Measurements from ENCODE around the gene TRIM41. TPM values are rescaled to one million over a fixed set of nuclear protein-coding genes. Genes with fewer than 3 reads are reported as not detected.
"Not testable (repeated sequence)": the region's sequence is repeated elsewhere in the genome, so short reads cannot be mapped to it uniquely, and the experiment has no call there.

Gene TRIM41
- 35.4 TPM for polyA plus RNA-seq (ENCODE audit: insufficient read length)
- long read RNA-seq, donor 1, full-length matches to known transcripts, result 2 of 5,267 reads
- long read RNA-seq, donor 1, partial matches to known transcripts, result 4,958 of 5,267 reads
- long read RNA-seq, donor 1, other reads (novel, unspliced or antisense), result 307 of 5,267 reads
- long read RNA-seq, donor 2, full-length matches to known transcripts, result 3 of 4,236 reads
- long read RNA-seq, donor 2, partial matches to known transcripts, result 4,107 of 4,236 reads
- long read RNA-seq, donor 2, other reads (novel, unspliced or antisense), result 126 of 4,236 reads
- long read RNA-seq, donor 3, full-length matches to known transcripts, result 5 of 3,150 reads
- long read RNA-seq, donor 3, partial matches to known transcripts, result 2,979 of 3,150 reads
- long read RNA-seq, donor 3, other reads (novel, unspliced or antisense), result 166 of 3,150 reads
- long read RNA-seq, donor 4, partial matches to known transcripts, result 1,402 of 1,619 reads
- long read RNA-seq, donor 4, other reads (novel, unspliced or antisense), result 216 of 1,619 reads
- long read RNA-seq, donor 5, full-length matches to known transcripts, result 5 of 6,956 reads
- long read RNA-seq, donor 5, partial matches to known transcripts, result 6,793 of 6,956 reads
- long read RNA-seq, donor 5, other reads (novel, unspliced or antisense), result 158 of 6,956 reads
- long read RNA-seq, donor 6, partial matches to known transcripts, result 5,139 of 5,500 reads
- long read RNA-seq, donor 6, other reads (novel, unspliced or antisense), result 358 of 5,500 reads
- long read RNA-seq, donor 7, full-length matches to known transcripts, result 6 of 5,258 reads
- long read RNA-seq, donor 7, partial matches to known transcripts, result 4,912 of 5,258 reads
- long read RNA-seq, donor 7, other reads (novel, unspliced or antisense), result 340 of 5,258 reads
- long read RNA-seq, donor 8, full-length matches to known transcripts, result 1 of 2,200 reads
- long read RNA-seq, donor 8, partial matches to known transcripts, result 2,164 of 2,200 reads
- long read RNA-seq, donor 8, other reads (novel, unspliced or antisense), result 35 of 2,200 reads

DNA sequence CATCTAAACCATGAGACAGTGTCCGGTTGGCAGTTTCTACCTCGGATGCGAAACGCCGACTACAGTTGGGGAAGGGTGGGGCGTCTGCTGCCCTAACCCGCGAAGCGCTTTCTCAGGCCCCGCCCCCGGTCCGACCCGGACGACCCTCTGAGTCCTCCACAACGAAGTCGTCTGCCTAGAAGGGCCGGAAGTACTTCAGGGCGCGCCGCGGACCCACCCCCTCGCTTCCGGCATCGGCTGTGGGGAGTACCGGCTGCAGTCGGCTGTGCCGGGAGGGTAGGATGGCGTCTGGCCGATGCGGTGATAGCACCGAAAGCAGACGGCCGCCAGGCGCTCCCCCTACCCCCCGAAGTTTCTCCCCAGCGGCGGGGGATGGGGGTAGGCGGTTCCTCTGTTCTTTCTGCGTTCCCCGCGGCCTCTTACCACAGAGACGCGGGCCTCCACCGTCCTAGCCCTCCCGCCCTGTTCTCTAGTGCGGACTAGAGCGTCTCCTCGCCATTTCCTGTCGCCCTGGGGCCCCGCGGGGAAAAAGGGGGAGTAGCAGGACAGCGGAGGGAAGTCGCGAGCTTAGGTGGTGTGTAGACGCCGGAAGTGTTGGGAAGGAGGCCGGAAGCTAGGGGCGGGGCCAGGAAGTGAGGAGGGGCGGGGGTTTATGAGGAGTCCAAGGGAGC is at the start of gene TRIM41:
TSS of gene TRIM41 (plus strand) at position 224 of the 671 bp plus-strand sequence. CDS start 719 bp downstream, outside the sequence.
- DNase-seq, result peak; percentile 96

GRCh38 chr5:181173420-181174342 is 49.4 kb upstream of the TRIM41 start:
- no peak for DNase-seq

DNA sequence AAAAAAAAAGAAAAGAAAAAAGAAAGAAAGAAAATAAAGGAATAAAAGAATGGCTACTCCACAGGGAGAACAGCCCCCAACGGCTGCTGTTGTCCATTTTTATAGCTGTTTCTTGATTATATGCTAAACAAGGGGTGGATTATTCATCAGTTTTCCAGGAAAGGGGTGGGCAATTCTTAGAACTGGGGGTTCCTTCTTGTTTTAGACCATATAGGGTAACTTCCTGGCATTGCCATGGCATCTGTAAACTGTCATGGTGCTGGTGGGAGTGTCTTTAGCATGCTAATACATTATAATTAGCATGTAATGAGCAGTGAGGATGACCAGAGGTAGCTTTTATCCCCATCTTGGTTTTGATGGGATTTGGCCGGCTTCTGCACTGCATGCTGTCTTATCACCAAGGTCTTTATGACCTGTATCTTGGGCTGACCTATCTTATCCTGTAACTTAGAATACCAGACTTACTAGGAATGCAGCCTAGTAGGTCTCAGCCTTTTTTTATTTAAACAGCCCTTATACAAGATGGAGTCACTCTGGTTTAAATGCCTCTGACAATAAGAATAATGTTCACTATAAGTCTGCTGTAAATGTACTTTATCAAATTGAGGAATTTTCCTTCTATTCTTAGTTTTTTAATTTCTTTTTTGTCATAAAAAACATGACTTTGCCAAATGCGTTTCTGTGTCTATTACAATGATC is 46.7 kb upstream of the TRIM41 start:
- no peak for DNase-seq

DNA sequence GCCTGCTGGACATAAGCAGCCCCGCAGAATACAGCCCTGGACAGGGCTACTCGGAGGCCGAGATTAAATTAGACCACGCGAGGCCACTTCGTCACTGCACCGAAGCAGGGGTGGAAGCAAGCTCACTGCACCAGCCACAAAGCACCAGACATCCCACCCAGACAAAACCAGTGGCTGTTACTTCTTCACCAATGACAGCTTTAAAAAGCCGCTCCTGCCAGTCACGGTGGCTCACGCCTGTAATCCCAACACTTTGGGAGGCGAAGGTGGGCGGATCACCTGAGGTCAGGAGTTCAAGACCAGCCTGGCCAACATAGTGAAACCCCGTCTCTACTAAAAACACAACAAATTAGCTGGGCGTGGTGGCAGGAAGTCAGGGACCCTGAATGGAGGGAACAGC is 45.5 kb upstream of the TRIM41 start:
- DNase-seq, result not testable (repeated sequence)

GRCh38 chr5:181181650-181182565 is 41.2 kb upstream of the TRIM41 start:
- DNase-seq, result no peak

DNA sequence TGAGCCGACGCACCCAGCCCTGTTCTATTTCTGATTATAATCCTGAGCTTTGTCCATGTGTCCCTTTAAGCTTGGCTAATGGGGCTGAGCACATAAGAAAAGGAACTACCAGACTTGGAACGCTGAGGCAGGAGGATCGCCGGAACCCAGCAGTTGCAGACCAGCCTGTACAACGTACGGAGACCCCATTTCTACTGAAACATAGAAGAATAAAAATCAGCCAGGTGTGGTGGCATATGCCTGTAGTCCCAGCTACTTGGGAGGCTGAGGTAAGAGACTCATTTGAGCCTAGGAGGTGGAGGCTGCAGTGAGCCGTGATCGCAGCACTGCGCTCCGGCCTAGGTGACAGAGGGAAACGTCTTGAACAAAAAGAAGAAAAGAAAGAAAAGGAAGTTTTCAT is 40.4 kb upstream of the TRIM41 start:
- DNase-seq, result no peak

- DNase-seq, result no peak
These were observed 38.2 kb upstream of the TRIM41 start for GRCh38 chr5:181184845-181185216.

GRCh38 chr5:181185560-181185959 is 37.5 kb upstream of the TRIM41 start:
- DNase-seq, result no peak

- no peak for DNase-seq
These were observed 37.1 kb upstream of the TRIM41 start for GRCh38 chr5:181186022-181186421.

DNA sequence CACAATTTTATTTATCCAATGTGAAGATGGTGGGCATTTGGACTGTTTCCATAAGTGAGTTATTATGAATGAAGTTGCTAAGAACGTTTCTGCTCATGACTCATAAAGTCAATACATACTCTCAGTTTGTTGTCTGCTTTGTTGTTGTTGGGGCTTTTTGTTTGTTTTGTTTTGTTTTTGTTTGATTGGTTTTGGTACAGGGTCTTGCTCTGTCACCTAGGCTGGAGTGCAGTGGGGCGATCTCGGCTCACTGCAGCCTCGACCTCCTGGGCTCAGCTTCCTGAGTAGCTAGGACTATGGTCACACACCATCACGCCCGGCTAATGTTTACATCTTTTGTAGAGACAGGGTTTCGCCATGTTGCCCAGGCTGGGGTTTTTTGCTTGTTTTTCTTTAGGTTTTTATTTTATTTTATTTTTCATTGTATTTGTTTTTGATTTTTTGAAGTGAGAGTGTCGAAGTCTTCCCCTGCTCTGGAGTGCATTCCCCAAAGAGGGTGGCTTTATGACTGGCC is 36.0 kb upstream of the TRIM41 start:
- no peak for DNase-seq

DNA sequence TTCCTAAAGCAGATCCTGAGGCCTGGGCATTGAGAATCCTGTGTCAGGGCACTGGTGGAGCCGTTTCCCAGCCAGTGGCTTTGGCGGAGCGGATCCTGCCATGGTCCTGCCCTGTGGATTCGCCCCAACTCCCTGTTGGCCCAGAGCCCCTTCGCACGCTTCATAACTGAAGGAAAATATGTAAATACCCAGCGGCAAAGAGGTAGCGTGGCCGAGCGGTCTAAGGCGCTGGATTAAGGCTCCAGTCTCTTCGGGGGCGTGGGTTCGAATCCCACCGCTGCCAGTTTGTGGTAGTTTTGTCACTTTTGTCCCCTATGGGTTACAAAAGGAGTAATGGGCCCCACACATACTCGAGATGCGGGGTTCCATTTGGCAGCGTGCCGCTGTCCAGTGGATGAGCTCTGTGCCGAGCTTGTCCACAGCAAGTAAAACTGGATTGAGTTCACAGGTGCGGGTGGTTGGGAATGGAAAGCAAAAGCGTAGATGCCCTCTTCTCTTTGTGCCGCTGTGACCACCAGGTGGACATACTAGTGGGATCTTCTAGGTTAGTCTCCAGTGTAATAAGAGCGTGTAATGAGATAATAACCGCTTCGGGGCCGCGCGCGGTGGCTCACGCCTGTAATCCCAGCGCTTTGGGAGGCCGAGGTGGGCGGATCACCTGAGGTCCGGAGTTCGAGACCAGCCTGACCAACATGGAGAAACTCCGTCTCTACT is 35.4 kb upstream of the TRIM41 start:
- DNase-seq, result no peak

DNA sequence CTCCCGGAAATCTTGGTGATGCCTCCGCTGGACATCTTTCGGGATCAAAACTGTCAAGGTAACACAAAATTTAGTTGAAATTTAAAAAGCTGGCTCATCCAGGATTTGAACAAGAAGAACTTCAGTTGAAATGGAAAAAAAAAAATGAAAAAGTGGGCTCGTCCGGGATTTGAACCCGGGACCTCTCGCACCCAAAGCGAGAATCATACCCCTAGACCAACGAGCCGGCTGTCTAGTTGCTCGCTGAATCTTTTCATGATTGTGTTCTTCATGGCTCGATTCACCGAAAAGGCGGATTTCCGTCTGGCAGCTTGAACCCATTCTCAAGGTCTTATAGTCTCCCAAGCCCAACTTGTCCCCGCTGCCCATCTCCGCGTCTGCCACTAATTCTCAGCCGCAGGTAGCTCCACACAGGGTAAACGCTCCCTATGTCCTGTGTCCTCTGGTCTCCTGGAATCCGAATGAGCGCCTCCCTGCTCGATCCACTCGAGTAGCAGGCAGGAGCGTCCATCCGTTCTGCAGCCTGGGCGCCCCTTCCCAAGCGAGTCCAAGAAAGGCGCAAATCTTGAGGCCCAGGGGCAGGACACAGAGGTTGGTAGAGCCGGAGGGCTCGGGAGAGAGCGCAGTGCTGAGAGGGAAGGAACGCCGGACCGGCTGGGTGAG is 34.2 kb upstream of the TRIM41 start:
- peak; percentile 84 for DNase-seq

- DNase-seq, result no peak
These were observed 33.6 kb upstream of the TRIM41 start for GRCh38 chr5:181189363-181189961.

DNA sequence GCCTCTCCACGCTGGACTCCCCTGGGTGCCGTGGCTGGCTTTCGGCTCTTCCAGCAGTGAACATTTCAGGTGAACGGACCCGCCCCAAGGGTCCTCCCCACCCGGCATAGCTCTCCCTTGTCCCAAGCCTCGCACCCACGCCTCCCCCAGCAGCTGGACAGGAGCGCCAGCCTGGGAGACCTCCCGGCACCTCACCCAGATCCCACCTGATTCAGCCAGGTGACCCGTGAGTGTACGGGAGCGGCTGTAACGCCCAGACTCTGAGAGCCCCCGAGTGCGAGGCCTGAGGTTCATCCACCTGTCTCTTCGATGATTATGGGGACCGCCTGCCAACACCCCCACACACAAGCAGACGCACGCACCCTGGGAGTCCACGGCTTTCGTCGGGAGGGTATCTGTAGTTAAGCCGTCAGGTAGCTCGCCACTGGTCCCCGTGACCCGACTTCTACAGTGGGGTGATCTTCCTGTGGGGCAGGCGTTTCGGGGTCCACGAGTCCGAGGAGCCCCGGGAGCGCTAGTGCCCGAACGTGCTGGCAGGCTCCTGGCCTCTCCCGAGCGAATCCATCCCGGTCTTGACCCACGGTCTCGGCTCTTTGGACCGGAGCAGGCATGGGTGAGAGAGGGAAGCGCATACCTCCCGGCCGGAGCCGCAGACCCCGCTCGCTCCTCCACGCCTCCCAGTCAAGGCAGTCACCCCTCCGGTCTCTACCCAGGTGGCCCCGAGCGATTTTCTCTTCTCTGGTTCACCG is 32.9 kb upstream of the TRIM41 start:
- no peak for DNase-seq

GRCh38 chr5:181190711-181191525 is 32.2 kb upstream of the TRIM41 start:
- DNase-seq, result no peak
